ENCODE results near the gene ZFAND3. TPM values are rescaled to one million over a fixed set of nuclear protein-coding genes. Genes with fewer than 3 reads are reported as not detected.

The ZFAND3 gene
- polyA plus RNA-seq, 5 donors, result 109 to 122 (median 116) TPM

DNA sequence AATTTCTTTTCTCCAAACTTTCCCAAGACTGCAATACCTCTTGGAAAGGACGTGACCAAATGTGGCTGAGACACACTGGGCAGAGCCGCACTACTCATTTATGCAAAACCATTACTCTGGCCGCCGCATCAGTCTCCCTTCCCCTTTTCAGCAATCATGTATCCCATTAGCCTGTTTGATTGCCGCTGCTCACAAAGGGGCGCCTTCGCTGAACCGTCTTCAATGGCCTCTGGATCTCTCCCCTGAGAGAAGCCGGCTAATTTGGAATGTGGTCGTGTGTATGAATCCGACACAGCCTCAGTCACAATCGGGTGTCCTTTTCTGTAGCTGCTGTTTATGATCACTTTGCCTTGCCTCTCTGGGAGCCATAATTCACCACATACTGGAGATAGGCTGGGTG lies 361.1 kb downstream of the ZFAND3 start:
- no peak for DNase-seq

DNA sequence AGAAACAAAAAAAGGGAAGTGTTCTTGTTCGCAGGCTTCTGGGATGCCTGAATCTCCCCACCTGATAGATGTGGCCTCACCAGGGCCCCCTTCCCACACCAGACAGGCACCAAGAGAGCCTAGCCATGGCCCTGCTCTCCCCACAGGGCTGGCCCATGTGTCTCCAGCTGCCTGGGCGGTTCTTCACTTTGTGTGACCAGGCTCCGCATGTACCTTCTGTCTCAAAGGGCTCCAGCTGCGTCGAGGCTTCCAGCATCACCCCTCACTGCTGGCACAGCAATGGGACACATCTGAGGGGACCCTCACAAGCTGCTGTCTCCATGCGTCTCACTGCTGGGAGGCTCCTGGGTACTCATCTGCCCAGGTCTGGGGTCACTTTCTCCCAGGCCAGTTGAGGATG lies 362.9 kb downstream of the ZFAND3 start:
- DNase-seq, result no peak

- no peak for DNase-seq
These were observed 364.5 kb downstream of the ZFAND3 start for GRCh38 chr6:38183856-38184584.

- no peak for DNase-seq
These were observed 365.1 kb downstream of the ZFAND3 start for GRCh38 chr6:38184585-38185080.

DNA sequence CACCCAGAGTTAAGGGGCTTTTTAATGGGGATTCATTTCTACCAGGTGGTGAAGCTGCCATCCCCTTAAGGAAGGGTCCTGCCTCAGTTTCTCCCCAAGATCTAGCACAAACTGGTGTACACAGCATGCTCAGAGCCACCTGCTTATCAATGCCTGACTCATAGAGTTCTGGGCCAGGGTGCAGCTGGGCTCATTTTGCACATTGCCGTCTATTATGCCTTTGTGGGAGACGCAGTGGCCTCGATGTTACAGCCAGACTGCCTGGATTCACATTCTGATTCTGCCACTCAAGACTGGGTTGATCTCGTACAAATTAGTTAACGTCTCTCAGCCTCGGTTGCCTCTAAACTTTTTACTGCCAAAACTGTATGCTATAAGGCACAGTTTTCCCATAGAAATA lies 365.7 kb downstream of the ZFAND3 start:
- DNase-seq, result no peak

DNA sequence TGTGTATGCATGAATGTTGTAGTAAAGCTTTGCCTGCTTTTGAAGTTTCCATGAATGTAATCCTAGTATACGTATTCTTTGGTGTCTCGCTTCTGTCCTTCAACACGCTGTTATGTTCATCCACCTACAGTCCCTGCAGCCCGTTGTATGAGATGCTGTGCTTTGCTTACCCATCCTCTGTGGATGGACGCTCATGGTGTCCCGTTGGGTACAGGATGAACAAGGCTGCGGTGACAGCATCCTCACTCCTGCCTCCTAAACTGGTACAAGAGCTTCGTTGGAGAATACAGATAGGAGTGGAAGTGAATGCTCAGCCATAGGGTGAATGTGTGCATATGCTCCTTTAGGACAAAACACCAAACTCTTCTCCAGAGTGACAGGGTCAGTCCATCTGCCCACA lies 366.2 kb downstream of the ZFAND3 start:
- no peak for DNase-seq

GRCh38 chr6:38187325-38187724 lies 367.8 kb downstream of the ZFAND3 start:
- no peak for DNase-seq

- DNase-seq, result no peak
These were observed 368.5 kb downstream of the ZFAND3 start for GRCh38 chr6:38187811-38188590.

- DNase-seq, result no peak
These were observed 369.3 kb downstream of the ZFAND3 start for GRCh38 chr6:38188677-38189335.

DNA sequence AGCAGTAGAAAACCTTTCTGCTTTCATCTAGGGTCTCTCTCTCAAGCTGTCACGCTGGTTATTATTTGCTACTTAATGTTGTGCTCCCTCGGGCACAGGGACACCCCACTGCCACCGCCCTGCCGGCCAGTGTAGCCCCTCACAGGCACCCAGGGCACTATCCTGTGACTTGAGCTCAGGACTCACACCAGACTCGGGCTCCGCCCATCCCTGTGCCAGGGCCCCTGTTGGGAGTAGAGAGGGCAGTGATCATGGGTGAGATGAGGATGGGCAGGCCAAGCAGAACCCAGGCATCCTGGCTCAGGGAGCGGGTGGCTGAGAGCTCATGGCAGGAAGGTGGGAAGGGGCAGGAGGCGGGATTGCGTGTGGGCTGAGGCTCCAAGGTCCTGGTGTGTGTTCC lies 371.9 kb downstream of the ZFAND3 start:
- no peak for DNase-seq

GRCh38 chr6:38192011-38192410 lies 372.5 kb downstream of the ZFAND3 start:
- no peak for DNase-seq

DNA sequence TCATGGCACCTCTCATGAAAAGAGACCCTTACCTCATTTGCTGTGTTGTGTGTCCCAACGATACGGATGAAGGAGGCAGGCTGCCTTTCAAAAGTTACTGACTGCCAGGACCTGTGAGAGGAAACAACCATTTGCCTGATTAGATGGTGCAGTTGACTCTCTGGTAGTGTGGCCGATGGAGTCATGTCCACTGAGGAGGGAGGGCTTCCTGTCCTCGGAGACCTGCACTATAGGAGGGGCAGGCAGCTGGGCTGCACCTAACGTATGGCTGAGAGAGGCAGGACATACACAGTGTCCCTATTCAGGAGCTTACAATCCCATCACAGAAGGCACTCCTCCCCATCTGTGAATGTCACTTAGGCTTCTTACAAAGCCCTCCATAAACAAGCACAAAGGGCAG lies 373.0 kb downstream of the ZFAND3 start:
- no peak for DNase-seq

DNA sequence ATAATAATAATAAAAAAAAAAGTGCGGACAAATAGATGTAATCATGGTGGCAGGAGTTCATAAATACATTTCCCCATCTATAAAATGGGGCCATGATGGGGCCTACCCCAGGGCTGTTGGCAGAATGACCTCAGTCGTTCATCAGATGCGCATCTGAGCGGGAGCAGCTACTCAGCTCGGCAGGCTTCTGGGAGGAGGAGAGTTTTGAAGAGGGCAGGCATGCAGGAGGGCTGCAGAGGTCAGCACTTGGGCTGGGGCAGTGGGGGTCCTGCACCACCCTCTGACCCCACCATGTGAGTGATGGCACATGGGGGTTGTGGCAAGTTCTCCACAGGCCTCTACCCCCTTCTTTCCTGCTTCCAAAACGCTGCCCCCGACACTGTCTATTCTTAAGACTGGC lies 373.5 kb downstream of the ZFAND3 start:
- DNase-seq, result no peak

DNA sequence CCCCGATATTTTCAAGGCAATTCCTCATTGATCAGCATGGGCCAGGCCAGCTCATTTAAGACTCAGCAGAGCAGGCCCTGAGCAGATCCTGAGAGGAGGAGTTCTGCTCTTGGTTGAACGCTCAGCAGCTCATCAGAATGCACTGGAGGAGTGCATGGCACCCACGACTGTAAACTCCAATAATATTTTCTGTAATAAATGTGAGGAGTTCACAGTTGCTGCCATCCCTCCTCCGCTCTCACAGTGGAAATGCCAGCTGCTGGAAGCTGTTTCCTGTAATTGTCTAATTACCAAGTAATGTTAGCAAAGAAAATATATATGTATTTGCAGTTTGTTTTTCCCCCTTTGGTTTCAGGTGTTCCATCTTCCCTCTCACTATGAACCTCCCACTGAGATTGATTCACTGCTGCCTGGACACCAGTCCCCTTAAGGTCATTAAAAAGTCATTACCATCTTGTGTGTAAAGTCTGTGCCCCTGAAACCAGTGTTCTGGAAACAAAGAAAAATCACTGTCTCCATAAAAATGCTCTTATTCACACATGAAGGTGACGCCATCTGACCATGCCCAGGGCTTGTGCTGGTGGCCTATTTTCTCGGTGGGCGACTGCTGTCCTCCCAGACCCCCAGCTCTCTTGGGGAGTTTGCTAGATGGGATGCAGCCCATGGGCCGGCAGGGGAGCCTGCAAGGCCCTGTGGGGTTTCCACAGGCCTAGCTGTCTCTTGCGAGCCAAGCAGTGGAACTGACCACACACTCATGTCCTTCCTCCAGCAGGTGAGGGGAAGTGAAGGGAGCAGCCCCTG lies 374.2 kb downstream of the ZFAND3 start:
- no peak for DNase-seq

GRCh38 chr6:38194282-38194572 lies 374.7 kb downstream of the ZFAND3 start:
- DNase-seq, result no peak

DNA sequence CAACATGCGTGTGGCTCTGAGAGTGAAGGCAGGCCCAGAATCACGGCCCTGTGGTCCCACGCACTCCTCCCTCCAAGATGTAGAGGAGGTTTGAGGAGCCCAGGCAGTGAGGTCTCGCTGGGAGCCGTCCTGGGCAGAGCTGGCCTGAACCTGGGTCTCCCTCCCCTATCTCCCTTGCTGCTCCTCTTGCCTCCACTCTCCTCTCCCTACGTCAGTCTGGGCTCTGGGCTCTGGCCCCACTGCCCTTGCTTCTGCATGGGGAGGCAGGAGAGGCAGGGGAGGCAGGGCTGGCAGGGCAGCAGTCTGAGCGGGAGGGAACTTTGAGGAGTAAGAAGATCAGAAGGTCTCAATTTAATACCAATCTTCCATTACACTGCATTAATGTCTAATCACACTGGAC lies 375.1 kb downstream of the ZFAND3 start:
- no peak for DNase-seq

DNA sequence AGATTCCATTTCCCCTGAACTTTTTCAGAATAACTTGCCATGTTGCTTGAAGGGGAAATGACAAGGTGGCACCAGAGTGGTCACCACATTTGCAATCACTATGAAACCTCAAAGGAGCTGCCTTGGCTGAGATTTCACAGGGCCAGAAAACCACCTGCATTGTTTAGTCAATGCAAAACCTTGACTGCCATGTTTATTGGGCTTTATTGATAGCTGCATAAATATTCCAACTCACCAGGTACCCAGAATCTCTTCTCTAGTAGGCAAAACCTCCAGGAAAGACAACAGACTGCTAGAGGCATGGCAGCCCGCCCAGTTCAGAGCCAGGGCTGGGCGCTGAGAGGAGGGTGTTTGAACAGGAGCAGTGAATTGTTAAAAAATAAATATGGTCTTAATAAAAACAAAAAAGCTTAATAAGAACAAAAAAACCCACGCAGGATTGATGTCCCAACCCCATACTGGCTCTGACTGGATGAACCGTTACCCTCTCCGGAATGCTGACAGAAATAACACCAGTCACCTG lies 375.6 kb downstream of the ZFAND3 start:
- DNase-seq, result no peak

- no peak for DNase-seq
These were observed 378.7 kb downstream of the ZFAND3 start for GRCh38 chr6:38198219-38198618.

Data from right lung (tissue), 5 donors.